Osteocyte (in vitro differentiated cells): ENCODE results near the gene ANK2. TPM values are rescaled to one million over a fixed set of nuclear protein-coding genes. Genes with fewer than 3 reads are reported as not detected.

Source experiments
- DNase-seq: peaks from one replicate; pipeline ENCODE4 v3.0.0; 2021; ENCODE audit warnings: mixed read lengths; ENCODE audit not compliant: unreplicated experiment; ENCODE audit errors: extremely low spot score
- H3K27ac Mint-ChIP-seq: one replicate; pipeline ENCODE4 v1.8.0; 2021; ENCODE audit warnings: mild to moderate bottlenecking, mixed read lengths; ENCODE audit not compliant: unreplicated experiment
- H3K27me3 Mint-ChIP-seq: one replicate; pipeline ENCODE4 v1.8.0; 2021; ENCODE audit warnings: mixed read lengths; ENCODE audit not compliant: unreplicated experiment
- H3K36me3 Mint-ChIP-seq: one replicate; pipeline ENCODE4 v1.8.0; 2021; ENCODE audit warnings: mixed read lengths; ENCODE audit not compliant: unreplicated experiment
- H3K4me1 Mint-ChIP-seq: one replicate; pipeline ENCODE4 v1.8.0; 2021; ENCODE audit warnings: mixed read lengths; ENCODE audit not compliant: unreplicated experiment
- H3K4me3 Mint-ChIP-seq: one replicate; pipeline ENCODE4 v1.8.0; 2021; ENCODE audit warnings: mild to moderate bottlenecking, moderate library complexity, mixed read lengths; ENCODE audit not compliant: unreplicated experiment
- H3K9me3 Mint-ChIP-seq: one replicate; pipeline ENCODE4 v1.8.0; 2021; ENCODE audit warnings: mixed read lengths; ENCODE audit not compliant: unreplicated experiment
- CTCF ChIP-seq: fragments of 200-600 bp; sonication (generic); IDR thresholded peaks from 2 replicates; pipeline ENCODE4 v1.5.0; 2021; ENCODE audit warnings: antibody characterized with exemption, mild to moderate bottlenecking, moderate library complexity
- total RNA-seq: library from RNA; stranded (reverse); gene quantifications from 2 replicates; pipeline ENCODE4 v1.2.1, GENCODE V29; 2021

ANK2 gene
- total RNA-seq, 1 donor from 2014 or later, result 17.2 TPM

GRCh38 chr4:113358784-113359183 is 309.3 kb downstream of the ANK2 start:
- Mint-ChIP-seq H3K27ac (no peak overlapping the region), H3K27me3 (no peaks in the 10 kb centered on the region), H3K4me3 (no peak overlapping the region), H3K4me1 (peaks cover 8% of the 10 kb centered on the region), H3K36me3 (peaks cover 1% of the 10 kb centered on the region), H3K9me3 (peaks cover 8% of the 10 kb centered on the region)
- DNase-seq, result no peak
- no peak for TF ChIP-seq CTCF

GRCh38 chr4:113365377-113365776 is 315.9 kb downstream of the ANK2 start:
- no peak overlapping the region for H3K4me3 Mint-ChIP-seq
- DNase-seq, result no peak
- H3K27me3 Mint-ChIP-seq, result no peaks in the 10 kb centered on the region
- H3K27ac Mint-ChIP-seq, result no peak overlapping the region
- no peaks in the 10 kb centered on the region for H3K4me1 Mint-ChIP-seq
- H3K9me3 Mint-ChIP-seq, result no peaks in the 10 kb centered on the region
- TF ChIP-seq CTCF, result no peak
- H3K36me3 Mint-ChIP-seq, result peaks cover 9% of the 10 kb centered on the region

- DNase-seq, result no peak
- no peaks in the 10 kb centered on the region for H3K27me3 Mint-ChIP-seq
- no peak overlapping the region for H3K27ac Mint-ChIP-seq
- H3K9me3 Mint-ChIP-seq, result no peaks in the 10 kb centered on the region
- H3K36me3 Mint-ChIP-seq, result peaks cover 11% of the 10 kb centered on the region
- no peak for TF ChIP-seq CTCF
- no peaks in the 10 kb centered on the region for H3K4me1 Mint-ChIP-seq
- H3K4me3 Mint-ChIP-seq, result no peak overlapping the region
These were observed 318.6 kb downstream of the ANK2 start for GRCh38 chr4:113368056-113368455.

GRCh38 chr4:113371111-113371510 is 321.7 kb downstream of the ANK2 start:
- no peaks in the 10 kb centered on the region for H3K4me1 Mint-ChIP-seq
- TF ChIP-seq CTCF, result no peak
- no peak overlapping the region for H3K27ac Mint-ChIP-seq
- no peaks in the 10 kb centered on the region for H3K9me3 Mint-ChIP-seq
- no peaks in the 10 kb centered on the region for H3K27me3 Mint-ChIP-seq
- DNase-seq, result no peak
- no peak overlapping the region for H3K4me3 Mint-ChIP-seq
- H3K36me3 Mint-ChIP-seq, result peaks cover 14% of the 10 kb centered on the region

- peaks cover 6% of the 10 kb centered on the region for H3K36me3 Mint-ChIP-seq
- no peak for DNase-seq
These were observed 326.7 kb downstream of the ANK2 start for GRCh38 chr4:113375964-113376666.

More at GRCh38 chr4:113375964-113376666, 326.7 kb downstream of the ANK2 start:
- no peak overlapping the region for H3K4me3 Mint-ChIP-seq
- no peaks in the 10 kb centered on the region for H3K27me3 Mint-ChIP-seq
- TF ChIP-seq CTCF, result no peak
- H3K9me3 Mint-ChIP-seq, result no peaks in the 10 kb centered on the region
- no peaks in the 10 kb centered on the region for H3K4me1 Mint-ChIP-seq
- no peak overlapping the region for H3K27ac Mint-ChIP-seq
